T-helper 2 cell treated with Interferon-gamma antibody and Interleukin-4, amounts not matched to agents 5 μg/mL and 100 μg/mL, for 36 hours (primary cell): Measurements from ENCODE around the gene BROX.

Experiments
- DNase-seq: peaks from one replicate; pipeline ENCODE4 v3.0.0; 2021; ENCODE audit warnings: low spot score
- H3K27ac Mint-ChIP-seq: one replicate; pipeline ENCODE4 v1.8.0; 2021; ENCODE audit warnings: mild to moderate bottlenecking, mixed read lengths
- H3K27me3 Mint-ChIP-seq: one replicate; pipeline ENCODE4 v1.8.0; 2021; ENCODE audit warnings: low read depth, mixed read lengths
- H3K36me3 Mint-ChIP-seq: one replicate; pipeline ENCODE4 v1.8.0; 2021; ENCODE audit warnings: low read depth, mixed read lengths
- H3K4me1 Mint-ChIP-seq: one replicate; pipeline ENCODE4 v1.8.0; 2021; ENCODE audit warnings: low read depth, mixed read lengths
- H3K4me3 Mint-ChIP-seq: one replicate; pipeline ENCODE4 v1.8.0; 2022; ENCODE audit warnings: mild to moderate bottlenecking, moderate library complexity, mixed read lengths
- H3K9me3 Mint-ChIP-seq: one replicate; pipeline ENCODE4 v1.8.0; 2021; ENCODE audit warnings: mixed read lengths

The BROX gene

GRCh38 chr1:222772996-222773379 is 60.6 kb downstream of the BROX start:
- Mint-ChIP-seq H3K27ac (no peak overlapping the region), H3K27me3 (peaks cover 9% of the 10 kb centered on the region), H3K9me3 (peaks cover 19% of the 10 kb centered on the region), H3K4me3 (no peak overlapping the region), H3K36me3 (no peaks in the 10 kb centered on the region), H3K4me1 (no peaks in the 10 kb centered on the region)
- no peak for DNase-seq

GRCh38 chr1:222777463-222777862 is 65.1 kb downstream of the BROX start:
- no peak for DNase-seq
- H3K4me3 Mint-ChIP-seq = no peak overlapping the region
- peaks cover 17% of the 10 kb centered on the region for H3K27me3 Mint-ChIP-seq
- H3K27ac Mint-ChIP-seq = no peak overlapping the region
- no peaks in the 10 kb centered on the region for H3K9me3 Mint-ChIP-seq
- H3K4me1 Mint-ChIP-seq = no peaks in the 10 kb centered on the region
- no peaks in the 10 kb centered on the region for H3K36me3 Mint-ChIP-seq

DNA sequence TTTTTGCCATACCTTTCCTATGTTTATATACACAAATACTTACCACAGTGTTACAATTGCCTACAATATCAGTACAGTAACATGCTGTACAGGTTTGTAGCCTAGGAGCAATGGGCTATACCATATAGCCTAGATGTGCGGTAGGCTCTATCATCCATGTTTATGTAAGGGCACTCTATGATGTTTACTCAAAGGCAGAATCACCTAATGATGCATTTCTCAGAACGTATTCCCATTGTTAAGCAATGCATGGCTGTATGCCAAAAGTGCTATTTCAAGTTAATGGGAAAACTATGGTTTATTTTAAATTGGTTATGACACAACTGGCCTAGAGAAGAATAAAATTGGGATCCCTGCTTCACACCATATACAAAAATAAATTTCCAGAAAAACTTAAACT is 65.6 kb downstream of the BROX start:
- Mint-ChIP-seq H3K36me3 (no peaks in the 10 kb centered on the region), H3K27me3 (peaks cover 19% of the 10 kb centered on the region), H3K4me1 (no peaks in the 10 kb centered on the region), H3K9me3 (no peaks in the 10 kb centered on the region), H3K27ac (no peak overlapping the region), H3K4me3 (no peak overlapping the region)
- no peak for DNase-seq

DNA sequence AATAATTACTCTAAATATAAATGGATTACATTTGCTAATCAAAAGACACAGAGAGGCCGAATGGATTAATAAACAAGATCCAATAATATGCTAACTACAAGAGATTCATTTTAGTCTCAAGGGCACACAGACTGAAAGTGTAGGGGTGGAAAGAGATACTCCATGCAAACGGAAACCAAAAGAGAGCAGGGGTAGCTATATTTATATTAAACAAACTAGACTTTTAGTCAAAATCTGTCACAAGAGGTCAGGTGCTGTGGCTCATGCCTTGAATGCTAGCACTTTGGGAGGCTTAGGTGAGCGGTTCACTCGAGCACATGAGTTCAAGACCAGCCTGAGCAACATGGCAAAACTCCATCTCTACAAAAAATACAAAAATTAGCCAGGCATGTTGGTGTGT is 68.9 kb downstream of the BROX start:
- peaks cover 19% of the 10 kb centered on the region for H3K27me3 Mint-ChIP-seq

DNA sequence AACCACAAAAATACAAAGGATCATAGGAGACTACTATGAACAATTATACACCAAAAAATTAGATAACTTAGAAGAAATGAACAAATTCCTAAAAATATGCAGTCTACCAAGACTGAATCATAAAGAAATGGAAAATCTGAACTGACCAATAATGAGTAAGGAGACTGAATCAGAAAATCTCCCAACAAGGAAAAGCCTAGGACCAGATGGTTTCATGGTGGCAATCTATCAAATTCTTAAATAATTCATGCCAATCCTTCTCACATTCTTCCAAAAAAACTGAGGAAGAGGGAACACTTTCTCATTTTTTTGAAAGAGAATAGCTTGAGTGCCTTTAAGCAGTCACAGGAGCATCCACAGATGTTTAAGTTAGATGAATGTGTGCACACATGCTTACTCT is 70.7 kb downstream of the BROX start:
- no peak overlapping the region for H3K4me3 Mint-ChIP-seq
- H3K27me3 Mint-ChIP-seq = peaks cover 17% of the 10 kb centered on the region
- no peaks in the 10 kb centered on the region for H3K36me3 Mint-ChIP-seq
- H3K9me3 Mint-ChIP-seq = no peaks in the 10 kb centered on the region
- no peak for DNase-seq
- H3K4me1 Mint-ChIP-seq = peaks cover 2% of the 10 kb centered on the region
- H3K27ac Mint-ChIP-seq = no peak overlapping the region

More for the DNA sequence above, 68.9 kb downstream of the BROX start:
- Mint-ChIP-seq H3K4me1 (peaks cover 2% of the 10 kb centered on the region), H3K9me3 (no peaks in the 10 kb centered on the region), H3K4me3 (no peak overlapping the region), H3K36me3 (no peaks in the 10 kb centered on the region), H3K27ac (no peak overlapping the region)
- no peak for DNase-seq

- no peak overlapping the region for H3K4me3 Mint-ChIP-seq
- H3K9me3 Mint-ChIP-seq = peaks cover under 1% of the 10 kb centered on the region
- H3K27me3 Mint-ChIP-seq = peaks cover 15% of the 10 kb centered on the region
- no peak overlapping the region for H3K27ac Mint-ChIP-seq
- DNase-seq = no peak
- H3K36me3 Mint-ChIP-seq = no peaks in the 10 kb centered on the region
- peaks cover 2% of the 10 kb centered on the region for H3K4me1 Mint-ChIP-seq
Measured at GRCh38 chr1:222784371-222784770, 72.0 kb downstream of the BROX start.
